Measurements from ENCODE around the gene CHSY3.
"Not testable (repeated sequence)": the region's sequence is repeated elsewhere in the genome, so short reads cannot be mapped to it uniquely, and the experiment has no call there.

Gene CHSY3

DNA sequence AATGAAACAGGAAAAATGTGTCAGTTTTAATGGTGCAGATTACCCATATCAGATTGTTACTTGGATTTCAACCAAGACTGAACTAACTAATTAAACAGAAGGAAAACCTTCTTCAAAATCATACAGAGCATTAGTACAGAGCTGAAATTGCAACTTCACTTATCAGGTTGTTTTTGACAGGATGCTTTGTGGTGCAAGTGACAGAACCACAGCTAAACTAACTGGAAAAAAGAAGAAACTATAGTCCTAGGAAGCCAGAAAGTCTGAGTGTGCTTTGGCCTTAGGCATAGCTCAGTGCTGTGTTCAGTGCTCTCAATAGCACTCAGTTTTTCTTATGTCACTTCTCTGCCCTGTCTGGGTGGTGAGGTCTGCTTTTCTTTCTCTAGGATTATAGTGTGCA, 267.4 kb downstream of the CHSY3 start:
- DNase-seq = no peak

- no peak for DNase-seq
Observed at GRCh38 chr5:130183115-130183514, 278.9 kb downstream of the CHSY3 start.

DNA sequence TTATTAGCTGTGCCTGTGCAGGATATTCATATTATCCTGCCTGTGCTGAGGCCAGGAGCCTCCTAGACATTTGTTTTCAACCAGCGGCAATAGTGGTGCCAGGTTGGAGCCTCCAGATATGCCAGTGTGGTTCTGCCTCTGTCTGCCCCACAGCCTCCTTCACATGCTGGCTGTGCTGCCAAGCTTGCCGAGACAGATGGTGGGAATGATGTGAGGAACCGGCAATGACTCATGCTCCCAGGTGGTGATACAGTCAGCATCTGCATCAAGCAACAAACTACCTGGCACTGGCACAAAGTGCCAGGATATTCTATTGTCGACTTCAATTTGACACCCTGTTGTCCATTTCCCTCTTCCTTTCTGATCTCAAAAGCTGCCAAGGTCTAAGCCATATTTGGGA, 285.7 kb downstream of the CHSY3 start:
- no peak for DNase-seq

DNA sequence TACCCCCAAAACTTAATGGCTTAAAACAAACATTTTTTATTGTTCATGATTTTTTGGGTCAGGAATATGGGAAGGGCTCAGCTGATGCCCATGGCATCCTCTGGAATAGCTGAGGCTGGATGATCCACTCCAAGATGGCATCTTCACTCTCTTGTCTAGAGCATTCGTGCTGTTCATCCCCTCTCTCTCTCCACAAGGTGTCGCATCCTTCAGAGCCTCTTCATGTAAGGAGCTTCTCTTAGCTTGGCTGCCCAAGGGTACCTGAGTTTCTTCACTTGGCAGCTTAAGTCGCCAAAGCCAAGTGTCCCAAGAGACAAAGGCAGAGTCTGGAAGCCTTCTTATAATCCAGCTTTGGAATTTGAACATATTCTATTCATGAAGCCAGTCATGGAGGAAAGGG, 294.7 kb downstream of the CHSY3 start:
- DNase-seq = no peak

DNA sequence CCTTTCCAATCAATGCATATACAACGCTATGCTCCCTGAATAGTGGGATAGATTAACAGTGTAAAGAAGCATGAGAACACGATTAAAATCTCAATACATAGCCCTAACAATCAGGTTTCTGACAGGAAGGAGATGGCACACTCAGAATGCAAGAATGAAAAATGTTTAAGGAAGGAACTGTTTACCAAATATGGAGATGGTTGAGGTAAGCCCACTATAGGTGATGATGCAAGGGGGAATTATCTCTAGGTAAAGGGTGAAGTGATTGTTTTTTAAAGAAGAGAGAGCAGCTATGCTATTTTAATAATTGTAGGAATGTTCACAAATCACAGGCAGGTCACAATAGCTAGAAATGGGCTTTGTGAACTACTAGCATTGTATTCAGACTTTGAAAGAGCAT, 302.4 kb downstream of the CHSY3 start:
- no peak for DNase-seq

DNA sequence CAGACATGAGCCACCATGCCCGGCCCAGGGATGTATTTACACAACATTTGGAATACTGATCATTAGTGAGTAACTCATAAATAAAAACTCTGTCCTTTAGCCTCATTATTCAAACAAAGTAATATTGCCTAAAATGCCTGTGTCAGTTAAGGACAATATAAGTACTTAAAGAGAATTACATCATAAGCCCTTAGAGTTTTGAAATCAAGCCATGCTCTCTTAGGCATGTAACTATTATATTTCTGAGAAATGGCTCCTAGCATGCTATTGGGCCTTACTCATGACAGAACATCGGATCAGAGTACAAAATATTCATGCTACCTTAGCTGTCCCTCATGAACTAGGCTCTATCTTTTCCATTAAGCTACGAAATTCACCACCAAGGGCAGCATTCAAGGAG, 309.3 kb downstream of the CHSY3 start:
- no peak for DNase-seq

DNA sequence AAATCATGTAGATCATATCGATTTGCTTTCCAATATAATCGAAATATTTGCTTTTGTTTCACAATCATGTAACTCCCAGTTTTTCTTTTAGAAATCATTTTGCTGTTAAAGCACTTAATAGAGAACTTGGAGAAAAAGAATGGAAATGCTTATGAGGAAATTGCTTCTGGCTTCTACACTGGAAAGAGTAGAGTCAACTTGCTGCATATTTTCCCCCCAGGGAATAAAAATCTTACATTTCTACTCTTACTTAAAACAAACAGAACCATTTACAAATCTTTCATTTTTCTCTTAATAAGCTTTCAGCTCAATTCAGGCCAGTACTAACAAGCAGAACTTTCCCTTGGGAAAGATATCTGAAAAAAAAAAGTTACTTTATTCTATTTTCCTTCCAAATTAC, 312.0 kb downstream of the CHSY3 start:
- no peak for DNase-seq

DNA sequence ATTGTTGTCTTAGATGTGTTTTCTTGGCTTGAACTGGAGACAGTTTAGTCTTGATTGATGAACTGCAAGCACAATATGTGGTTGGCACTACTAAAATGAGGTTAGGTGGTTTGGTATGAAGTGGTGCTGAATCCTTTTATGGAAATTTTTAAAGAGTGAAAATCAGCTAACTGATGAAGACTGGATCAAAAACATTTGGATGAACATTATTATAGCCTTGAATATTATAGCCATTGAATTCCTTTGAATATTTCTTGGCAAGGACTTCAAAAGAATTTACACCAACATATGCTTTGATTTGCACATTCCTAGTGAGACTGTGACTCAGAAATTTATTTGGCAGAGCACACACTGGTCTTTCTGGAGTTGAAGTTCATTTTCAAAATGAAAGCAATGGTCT, 318.3 kb downstream of the CHSY3 start:
- DNase-seq = no peak

GRCh38 chr5:130226556-130226955, 322.3 kb downstream of the CHSY3 start:
- DNase-seq = not testable (repeated sequence)

DNA sequence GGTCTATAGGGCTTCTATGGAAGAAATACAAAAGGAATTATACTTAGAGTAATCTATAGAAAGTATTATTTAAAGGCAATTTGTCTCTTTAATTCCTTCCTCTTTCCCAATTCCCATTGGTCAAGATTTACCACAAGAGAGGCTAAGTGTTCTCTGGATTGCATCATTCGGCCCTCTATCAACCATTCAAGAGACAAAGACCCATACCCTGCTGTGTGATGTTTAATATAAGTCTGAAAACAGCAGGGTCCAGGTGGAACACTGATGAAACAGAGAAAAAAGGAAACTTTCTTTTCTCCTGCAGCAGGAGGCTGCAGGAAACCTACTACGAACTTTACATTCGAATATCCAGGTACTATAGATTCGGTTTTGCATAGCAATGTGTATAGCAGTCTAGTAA, 323.4 kb downstream of the CHSY3 start:
- DNase-seq = no peak

GRCh38 chr5:130231786-130232185, 327.5 kb downstream of the CHSY3 start:
- no peak for DNase-seq

GRCh38 chr5:130234816-130235215, 330.6 kb downstream of the CHSY3 start:
- no peak for DNase-seq

All from NK-92 treated with Interleukin-12 subunit alpha and Interleukin-12 subunit beta, amount 100 ng/mL, for 24 hours (cell line).